Cardiac muscle cell (in vitro differentiated cells and primary cell): Measurements from ENCODE around the gene PPP4C. TPM values are rescaled to one million over a fixed set of nuclear protein-coding genes. Genes with fewer than 3 reads are reported as not detected.
A peak's percentile ranks its signal among the peaks of the same experiment; 100 is the strongest.

Source experiments
- DNase-seq, 2 donors: peaks; one replicate each; pipeline versions ENCODE4 v3.0.0 to v3.0.0-alpha.2; 2010 to 2017; ENCODE audit warnings: low read depth in 1 of 2, low spot score in 1 of 2
- H3K27ac ChIP-seq: fragments of 200-600 bp; sonication (generic); 2 replicates; pipeline ENCODE4 v1.5.1; 2016
- H3K27me3 ChIP-seq: fragments of 200-600 bp; sonication (generic); 2 replicates; pipeline ENCODE4 v1.6.0; 2016; ENCODE audit warnings: control low read depth
- H3K36me3 ChIP-seq: fragments of 200-600 bp; sonication (generic); 2 replicates; pipeline ENCODE4 v1.5.1; 2016; ENCODE audit warnings: control low read depth
- H3K4me1 ChIP-seq: fragments of 200-600 bp; sonication (generic); 2 replicates; pipeline ENCODE4 v1.8.1; 2017; ENCODE audit warnings: low read depth, mild to moderate bottlenecking, mixed run types
- H3K4me3 ChIP-seq: fragments of 200-600 bp; sonication (generic); 2 replicates; pipeline ENCODE4 v1.5.1; 2016; ENCODE audit warnings: mild to moderate bottlenecking
- H3K9me3 ChIP-seq: fragments of 200-600 bp; sonication (generic); 2 replicates; pipeline ENCODE4 v1.5.1; 2017; ENCODE audit warnings: low read depth, mild to moderate bottlenecking, control low read depth
- CTCF ChIP-seq: IDR thresholded peaks from 2 replicates; pipeline ENCODE4 v1.5.1; 2012; ENCODE audit warnings: low read depth, mild to moderate bottlenecking, low read length
- polyA plus RNA-seq: library from polyadenylated mRNA; unstranded; fragments of >200 nt; fragmentation: Nextera tagmentation; extraction: Ambion mirVana; gene quantifications from 2 replicates; pipeline ENCODE4 v1.2.1, GENCODE V29; 2016
- total RNA-seq: library from RNA; depleted of rRNA; stranded (reverse); fragments of >200 nt; gene quantifications from 2 replicates; pipeline ENCODE4 v1.2.3, GENCODE V29; 2016

PPP4C gene
- total and polyA plus RNA-seq, 2 experiments from 2014 or later, result 94.3 to 217 TPM

DNA sequence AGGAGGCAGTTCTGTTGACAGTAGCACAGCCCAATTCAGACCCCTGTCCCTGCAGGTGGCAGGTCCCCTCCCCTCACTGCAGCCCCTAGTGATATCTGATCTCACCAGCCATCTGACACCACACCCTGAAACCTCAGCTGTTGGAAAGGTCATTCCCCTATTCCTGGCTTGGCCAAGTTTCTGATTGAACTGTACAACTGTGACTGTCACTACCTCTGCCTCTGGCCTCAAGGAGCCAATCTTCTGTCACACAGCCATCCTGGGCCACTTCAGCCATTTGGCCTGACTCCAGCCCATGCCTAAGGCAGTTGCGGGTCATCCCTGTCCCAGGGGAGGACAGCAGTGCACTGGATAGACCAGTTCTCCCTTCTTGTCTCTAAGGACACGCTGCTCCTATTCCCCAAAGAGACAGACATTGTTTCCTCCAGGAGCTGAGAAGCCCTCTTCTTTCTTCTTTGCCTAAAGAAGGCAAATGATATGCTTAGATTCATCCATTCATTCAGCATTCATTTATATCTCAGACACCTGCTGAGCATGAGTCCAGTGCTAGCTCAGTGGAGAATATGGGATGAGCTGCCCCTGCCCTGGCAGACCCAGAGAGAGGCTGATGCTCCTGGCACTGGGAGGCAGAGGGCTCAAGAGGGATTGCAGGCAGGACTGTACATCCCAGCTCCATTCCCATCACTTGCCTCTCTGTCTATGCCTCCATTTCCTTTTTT is 14.8 kb upstream of the PPP4C start:
- peaks cover 28% of the 10 kb centered on the region for H3K4me1 ChIP-seq
- H3K4me3 ChIP-seq, result no peak overlapping the region
- peak in 1 of 2 donors; percentile 37 for DNase-seq
- no peaks in the 10 kb centered on the region for H3K27me3 ChIP-seq
- H3K9me3 ChIP-seq, result no peaks in the 10 kb centered on the region
- H3K27ac ChIP-seq, result peak overlapping the region; percentile 81
- H3K36me3 ChIP-seq, result no peaks in the 10 kb centered on the region
- TF ChIP-seq CTCF, result no peak

- no peaks in the 10 kb centered on the region for H3K27me3 ChIP-seq
- H3K4me3 ChIP-seq, result peak overlapping the region; percentile 85
- peak overlapping the region; percentile 92 for H3K27ac ChIP-seq
- no peak for TF ChIP-seq CTCF
- H3K36me3 ChIP-seq, result peaks cover 16% of the 10 kb centered on the region
- no peak for DNase-seq
- no peaks in the 10 kb centered on the region for H3K9me3 ChIP-seq
- peaks cover 41% of the 10 kb centered on the region for H3K4me1 ChIP-seq
These were observed 12.4 kb upstream of the PPP4C start for GRCh38 chr16:30063278-30063892.

- Histone ChIP-seq H3K4me3 (peak overlapping the region; percentile 85), H3K4me1 (peaks cover 44% of the 10 kb centered on the region), H3K36me3 (peaks cover 23% of the 10 kb centered on the region), H3K27me3 (no peaks in the 10 kb centered on the region), H3K27ac (peak overlapping the region; percentile 92), H3K9me3 (no peaks in the 10 kb centered on the region)
- TF ChIP-seq CTCF, result peak; percentile 19
- peak in 1 of 2 donors; percentile 87 for DNase-seq
These were observed 11.7 kb upstream of the PPP4C start for GRCh38 chr16:30063893-30064728.

DNA sequence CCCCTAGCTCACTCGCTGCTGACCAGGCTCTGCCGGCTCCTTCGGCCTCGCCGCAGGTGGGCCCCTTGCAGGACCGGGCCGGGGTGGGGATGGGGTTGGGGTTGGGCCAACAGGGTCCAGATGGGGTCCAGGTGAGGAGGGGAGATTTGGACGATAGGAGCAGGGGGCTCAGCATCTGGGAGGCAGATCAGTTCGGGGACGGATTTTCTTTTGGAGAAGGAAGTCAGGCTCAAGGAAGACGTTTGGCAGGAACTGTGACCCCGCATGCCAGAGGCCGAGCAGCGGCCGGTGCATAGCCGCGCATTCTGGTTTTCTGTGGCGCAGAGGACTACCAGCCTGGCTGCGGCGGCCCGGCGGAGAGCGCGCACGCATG is 11.1 kb upstream of the PPP4C start:
- TF ChIP-seq CTCF, result no peak
- H3K36me3 ChIP-seq, result peaks cover 29% of the 10 kb centered on the region
- H3K27me3 ChIP-seq, result no peaks in the 10 kb centered on the region
- peak overlapping the region; percentile 85 for H3K4me3 ChIP-seq
- H3K27ac ChIP-seq, result peak overlapping the region; percentile 92
- peaks cover 44% of the 10 kb centered on the region for H3K4me1 ChIP-seq
- H3K9me3 ChIP-seq, result no peaks in the 10 kb centered on the region
- DNase-seq, result no peak

- peak; percentile 99 to 100 for DNase-seq
- no peaks in the 10 kb centered on the region for H3K27me3 ChIP-seq
- H3K36me3 ChIP-seq, result peaks cover 35% of the 10 kb centered on the region
- peak within 1 kb of the TSS; percentile 92 for H3K27ac ChIP-seq
- peaks cover 42% of the 10 kb centered on the region for H3K4me1 ChIP-seq
- TF ChIP-seq CTCF, result no peak
- peak within 1 kb of the TSS; percentile 85 for H3K4me3 ChIP-seq
- no peaks in the 10 kb centered on the region for H3K9me3 ChIP-seq
These were observed 10.5 kb upstream of the PPP4C start, which contains the start of gene ALDOA for GRCh38 chr16:30065102-30065942. ALDOA (plus strand) TSS chr16:30065760; CDS start chr16:30066898, 1,138 bp downstream.
